GM10266 (cell line): ENCODE data around the gene TMEM119.

Experiments used
- DNase-seq: peaks from one replicate; pipeline ENCODE4 v3.0.0; 2012; ENCODE audit errors: extremely low spot score
- TF ChIP-seq, protein P1 (sequence below): IDR thresholded peaks from 2 replicates; pipeline ENCODE4 v1.5.1; 2012; ENCODE audit warnings: mild to moderate bottlenecking, low read depth; ENCODE audit not compliant: control insufficient read depth, insufficient read depth; ENCODE audit errors: missing control alignments

The TMEM119 gene

DNA sequence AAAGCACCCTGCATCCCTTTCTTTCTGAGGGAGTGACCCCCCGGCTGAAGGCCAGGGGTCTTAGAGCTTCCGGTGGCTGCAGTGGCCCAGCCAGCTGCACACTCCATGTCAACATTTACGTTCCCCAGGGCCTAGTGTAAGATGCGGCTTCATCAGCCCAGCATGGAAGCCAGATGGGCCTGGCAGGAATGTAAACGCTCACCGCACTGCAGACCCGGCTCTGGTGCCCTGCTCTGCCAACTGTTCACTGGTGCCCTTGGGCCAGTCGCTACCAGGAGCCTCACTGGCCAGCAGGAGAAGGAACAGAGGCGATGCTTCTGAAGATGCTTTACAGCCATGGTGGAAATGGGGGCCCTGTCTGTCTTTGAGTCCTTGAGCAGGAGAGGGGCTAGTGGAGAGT lies 8.6 kb upstream of the TMEM119 start:
- no peak for DNase-seq
- TF ChIP-seq, protein P1, sequence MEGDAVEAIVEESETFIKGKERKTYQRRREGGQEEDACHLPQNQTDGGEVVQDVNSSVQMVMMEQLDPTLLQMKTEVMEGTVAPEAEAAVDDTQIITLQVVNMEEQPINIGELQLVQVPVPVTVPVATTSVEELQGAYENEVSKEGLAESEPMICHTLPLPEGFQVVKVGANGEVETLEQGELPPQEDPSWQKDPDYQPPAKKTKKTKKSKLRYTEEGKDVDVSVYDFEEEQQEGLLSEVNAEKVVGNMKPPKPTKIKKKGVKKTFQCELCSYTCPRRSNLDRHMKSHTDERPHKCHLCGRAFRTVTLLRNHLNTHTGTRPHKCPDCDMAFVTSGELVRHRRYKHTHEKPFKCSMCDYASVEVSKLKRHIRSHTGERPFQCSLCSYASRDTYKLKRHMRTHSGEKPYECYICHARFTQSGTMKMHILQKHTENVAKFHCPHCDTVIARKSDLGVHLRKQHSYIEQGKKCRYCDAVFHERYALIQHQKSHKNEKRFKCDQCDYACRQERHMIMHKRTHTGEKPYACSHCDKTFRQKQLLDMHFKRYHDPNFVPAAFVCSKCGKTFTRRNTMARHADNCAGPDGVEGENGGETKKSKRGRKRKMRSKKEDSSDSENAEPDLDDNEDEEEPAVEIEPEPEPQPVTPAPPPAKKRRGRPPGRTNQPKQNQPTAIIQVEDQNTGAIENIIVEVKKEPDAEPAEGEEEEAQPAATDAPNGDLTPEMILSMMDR, result no peak

DNA sequence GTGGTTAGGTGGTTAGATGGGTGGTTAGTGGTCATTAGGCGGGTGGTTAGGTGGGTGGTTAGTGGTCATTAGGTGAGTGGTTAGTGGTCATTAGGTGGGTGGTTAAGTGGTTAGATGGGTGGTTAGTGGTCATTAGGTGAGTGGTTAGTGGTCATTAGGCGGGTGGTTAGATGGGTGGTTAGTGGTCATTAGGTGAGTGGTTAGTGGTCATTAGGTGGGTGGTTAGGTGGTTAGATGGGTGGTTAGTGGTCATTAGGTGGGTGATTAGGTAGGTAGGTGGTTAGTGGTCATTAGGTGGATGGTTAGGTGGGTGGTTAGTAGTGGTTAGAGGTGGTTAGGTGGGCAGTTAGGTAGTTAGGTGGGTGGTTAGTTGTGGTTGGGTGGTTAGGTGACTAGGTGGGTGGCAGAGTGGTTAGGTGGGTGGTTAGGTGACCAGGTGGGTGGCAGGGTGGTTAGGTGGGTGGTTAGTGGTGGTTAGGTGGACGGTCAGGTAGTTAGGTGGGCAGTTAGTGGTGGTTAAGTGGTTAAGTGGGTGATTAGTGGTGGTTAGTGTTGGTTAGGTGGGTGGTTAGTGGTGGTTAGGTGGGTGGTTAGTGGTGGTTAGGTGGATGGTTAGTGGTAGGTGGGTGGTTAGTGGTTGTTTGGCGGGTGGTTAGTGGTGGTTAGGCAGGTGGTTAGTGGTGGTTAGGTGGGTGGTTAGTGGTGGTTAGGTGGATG lies 8.0 kb upstream of the TMEM119 start:
- TF ChIP-seq, protein P1, result no peak
- DNase-seq, result no peak

DNA sequence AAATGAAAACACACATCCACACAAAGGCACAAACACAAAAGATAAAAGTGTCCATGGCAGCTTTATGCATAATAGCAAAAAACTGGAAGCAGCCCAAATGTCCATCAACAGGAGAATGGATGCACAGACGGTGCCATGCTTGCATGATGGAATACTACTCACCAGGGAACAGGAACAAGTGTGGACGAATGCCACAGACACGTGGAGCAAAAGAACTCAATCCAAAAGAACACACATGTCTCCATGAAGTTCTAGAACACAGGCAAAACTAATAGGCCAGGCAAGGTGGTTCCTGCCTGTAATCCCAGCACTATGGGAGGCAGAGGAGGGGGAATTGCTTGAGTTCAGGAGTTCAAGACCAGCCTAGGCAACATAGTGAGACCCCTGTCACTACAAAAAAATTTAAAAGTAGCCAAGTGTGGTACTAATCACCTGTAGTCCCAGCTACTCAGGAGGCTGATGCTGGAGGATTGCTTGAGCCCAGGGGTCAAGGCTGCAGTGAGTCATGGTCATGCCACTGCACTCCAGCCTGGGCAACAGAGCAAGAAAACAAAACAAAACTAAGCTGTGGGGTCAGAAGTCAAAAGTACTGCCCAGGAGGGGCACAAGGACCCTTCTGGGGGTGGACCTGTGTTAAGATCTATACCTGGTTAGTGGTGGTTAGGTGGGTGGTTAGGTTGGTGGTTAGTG lies 7.3 kb upstream of the TMEM119 start:
- TF ChIP-seq, protein P1, result no peak
- no peak for DNase-seq

DNA sequence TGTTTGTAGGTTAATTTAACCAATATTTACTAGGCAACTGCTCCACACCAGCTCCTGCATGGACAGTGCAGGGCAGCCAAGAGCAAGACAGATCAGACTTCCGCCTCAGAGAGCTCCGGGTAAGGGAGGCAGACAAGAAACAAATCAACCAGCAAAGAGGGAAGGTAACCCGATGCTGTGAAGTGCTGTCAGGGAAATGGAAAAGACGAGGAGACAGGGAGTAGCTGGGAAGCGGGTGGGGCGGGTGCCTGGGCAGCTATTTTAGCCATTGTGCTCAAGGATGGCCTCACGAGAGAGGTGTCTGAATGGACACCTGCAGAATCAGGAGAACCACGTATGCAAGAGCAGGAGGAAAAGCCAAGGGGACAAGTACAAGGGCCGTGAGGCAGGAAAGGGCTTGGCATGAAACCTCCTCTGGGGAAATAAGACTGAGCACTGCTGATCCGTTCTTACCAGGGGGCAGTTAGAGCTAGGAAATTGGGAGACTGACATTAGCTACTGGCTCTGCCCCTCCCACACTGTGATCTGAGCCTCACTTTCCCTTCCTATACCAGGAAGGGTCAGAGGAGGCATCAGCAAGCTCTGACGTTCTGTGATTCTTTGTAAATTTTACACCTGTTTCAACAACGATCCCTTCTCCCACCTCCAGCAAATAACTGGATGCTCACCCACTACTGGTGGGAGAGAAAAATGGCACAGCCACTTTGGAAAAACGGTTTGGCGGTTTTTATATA lies 6.5 kb upstream of the TMEM119 start:
- no peak for DNase-seq
- TF ChIP-seq, protein P1, result no peak

DNA sequence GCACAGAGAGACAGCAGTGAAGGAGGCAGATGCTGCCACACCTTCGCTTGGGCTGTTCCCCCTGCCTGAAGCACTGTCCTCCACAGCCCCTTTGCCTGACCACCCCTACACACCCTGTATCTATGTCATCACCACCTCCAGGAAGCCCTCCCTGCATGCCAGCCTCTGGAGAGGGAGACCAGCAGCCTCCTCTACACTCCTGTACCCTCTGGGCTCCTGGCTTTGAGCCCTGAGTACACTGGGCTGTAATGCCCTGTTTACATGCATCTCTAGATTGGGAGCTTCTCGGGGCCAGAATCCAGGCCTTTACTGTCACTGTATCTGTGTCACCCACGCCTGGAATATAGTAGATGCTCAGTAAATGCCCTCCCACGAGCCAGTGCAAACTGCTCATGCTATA lies 5.9 kb upstream of the TMEM119 start:
- TF ChIP-seq, protein P1, result no peak
- DNase-seq, result no peak

DNA sequence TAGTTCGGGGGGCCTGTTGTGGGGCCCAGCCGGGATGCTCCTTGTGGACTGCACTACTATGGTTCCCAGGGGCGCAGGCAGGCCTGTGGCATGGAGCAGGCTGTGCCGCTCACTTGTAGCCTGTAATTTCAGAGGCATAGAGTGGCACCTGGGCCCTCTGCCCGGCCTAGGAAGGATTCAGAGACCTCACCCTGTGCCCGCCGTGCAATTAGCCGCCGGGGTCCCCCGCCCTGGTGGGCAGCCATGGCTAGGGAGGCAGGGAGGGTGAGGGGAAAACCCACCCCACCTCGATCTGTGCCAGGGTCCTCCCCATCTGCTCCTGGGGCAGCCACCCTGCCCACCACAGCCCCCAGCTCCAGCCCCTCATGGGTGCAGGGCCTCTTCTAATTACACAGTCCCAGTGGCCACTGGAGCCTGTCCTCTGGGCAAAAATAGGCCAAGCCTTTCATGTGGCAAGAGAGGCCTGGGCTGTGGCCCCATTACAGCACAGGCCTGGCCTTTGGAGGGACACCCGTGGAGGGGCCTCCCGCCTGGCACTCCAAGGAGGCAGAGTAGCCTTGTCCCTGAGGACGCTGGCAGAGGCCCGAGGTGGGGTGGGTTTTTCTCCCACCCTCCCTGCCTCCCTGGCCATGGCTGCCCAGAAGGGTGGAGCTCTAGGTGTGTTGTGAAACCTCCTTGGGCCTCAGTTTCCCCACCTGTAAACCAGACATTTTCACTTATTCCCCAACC lies 5.3 kb upstream of the TMEM119 start:
- TF ChIP-seq, protein P1, result no peak

More for the DNA sequence above, 5.3 kb upstream of the TMEM119 start:
- DNase-seq, result no peak
